Measurements from ENCODE around the gene TMEM218.
A peak's percentile ranks its signal among the peaks of the same experiment; 100 is the strongest.
"Not testable (repeated sequence)": the region's sequence is repeated elsewhere in the genome, so short reads cannot be mapped to it uniquely, and the experiment has no call there.

The TMEM218 gene

GRCh38 chr11:125090151-125090550 lies 21.3 kb downstream of the TMEM218 start:
- DNase-seq (ENCODE audit: low read depth), result not testable (repeated sequence)

DNA sequence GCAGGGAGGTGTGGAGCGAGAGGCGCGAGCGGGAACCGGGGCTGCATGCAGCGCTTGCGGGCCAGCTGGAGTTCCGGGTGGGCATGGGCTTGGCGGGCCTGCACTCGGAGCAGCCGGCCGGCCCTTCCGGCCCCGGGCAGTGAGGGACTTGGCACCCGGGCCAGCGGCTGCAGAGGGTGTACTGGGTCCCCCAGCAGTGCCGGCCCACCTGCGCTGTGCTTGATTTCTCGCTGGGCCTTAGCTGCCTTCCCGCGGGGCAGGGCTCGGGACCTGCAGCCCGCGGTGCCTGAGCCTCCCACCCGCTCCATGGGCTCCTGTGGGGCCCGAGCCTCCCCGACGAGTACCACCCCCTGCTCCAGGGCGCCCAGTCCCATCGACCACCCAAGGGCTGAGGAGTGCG lies 21.9 kb downstream of the TMEM218 start:
- DNase-seq (ENCODE audit: low read depth), result not testable (repeated sequence)

DNA sequence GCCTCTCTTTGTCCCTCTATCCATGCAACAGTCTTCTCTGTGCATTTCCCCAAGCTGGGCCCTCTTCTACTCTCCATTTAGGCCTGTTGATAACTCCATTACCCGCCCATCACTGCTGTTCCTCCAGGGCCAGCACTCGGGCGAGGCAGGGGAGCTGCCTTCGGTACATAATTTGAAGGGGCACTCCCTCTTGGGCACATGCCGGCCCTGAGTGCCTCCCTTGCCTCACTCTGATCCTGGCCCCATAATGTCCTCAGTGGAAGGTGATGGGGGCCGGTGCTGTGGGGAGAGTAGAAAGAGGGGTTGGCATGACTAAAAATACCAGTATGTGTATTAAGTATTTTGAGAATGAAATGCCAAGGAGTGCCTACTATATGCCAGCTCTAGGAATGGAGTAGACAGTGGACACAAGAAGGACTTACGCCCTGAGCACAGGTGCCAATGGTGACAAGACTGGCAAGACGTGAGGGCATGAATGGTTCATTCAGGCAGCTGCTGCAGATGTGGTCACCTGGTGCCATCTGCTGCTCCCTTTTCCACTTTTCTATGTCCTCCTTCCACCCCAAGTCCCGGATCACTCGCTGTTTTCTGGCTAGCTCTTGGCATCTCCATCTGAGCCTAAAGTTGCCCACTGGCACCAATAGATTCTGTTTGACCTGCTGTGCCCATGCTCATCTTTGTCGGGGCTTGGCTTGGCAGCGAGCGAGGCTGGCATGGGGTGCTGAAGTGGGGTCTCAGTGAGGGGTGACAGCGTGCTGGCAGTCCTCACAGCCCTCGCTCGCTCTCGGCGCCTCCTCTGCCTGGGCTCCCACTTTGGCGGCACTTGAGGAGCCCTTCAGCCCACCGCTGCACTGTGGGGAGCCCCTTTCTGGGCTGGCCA lies 22.6 kb downstream of the TMEM218 start:
- no peak for DNase-seq (ENCODE audit: low read depth)

- DNase-seq (ENCODE audit: low read depth), result no peak
These were observed 23.3 kb downstream of the TMEM218 start for GRCh38 chr11:125088123-125088522.

GRCh38 chr11:125086633-125087296 lies 24.7 kb downstream of the TMEM218 start:
- DNase-seq (ENCODE audit: low read depth), result no peak

DNA sequence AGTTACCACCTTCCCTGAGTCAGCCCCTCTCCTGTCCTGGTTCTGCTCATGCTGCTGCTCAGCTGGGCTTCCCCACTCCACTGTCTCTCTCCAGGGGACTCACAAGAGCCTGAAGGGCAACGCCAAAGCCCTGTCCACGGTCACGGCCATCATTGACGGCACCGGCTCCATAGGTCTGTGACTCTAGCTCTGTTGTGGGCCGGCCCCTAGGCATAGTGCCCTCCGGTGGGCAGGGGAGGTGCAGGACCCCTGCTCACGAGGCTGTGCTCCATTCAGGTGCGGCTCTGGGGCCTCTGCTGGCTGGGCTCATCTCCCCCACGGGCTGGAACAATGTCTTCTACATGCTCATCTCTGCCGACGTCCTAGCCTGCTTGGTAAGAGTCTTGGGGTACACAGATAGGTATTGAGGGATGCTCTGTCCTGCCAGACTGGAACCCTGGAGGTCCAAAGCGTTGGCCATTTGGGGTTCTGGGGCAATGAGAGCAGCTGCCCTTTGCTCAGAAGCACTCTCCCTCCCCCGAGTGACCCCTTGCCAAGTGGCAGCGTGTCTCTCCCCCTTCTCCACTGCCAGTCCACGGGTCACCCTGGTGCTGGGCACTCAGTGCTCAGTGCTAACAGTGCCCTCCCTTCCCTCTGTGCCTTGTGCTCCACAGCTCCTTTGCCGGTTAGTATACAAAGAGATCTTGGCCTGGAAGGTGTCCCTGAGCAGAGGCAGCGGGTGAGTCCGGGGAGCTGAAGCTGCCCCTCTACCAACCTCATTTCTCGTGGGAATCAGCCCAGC lies 25.9 kb downstream of the TMEM218 start:
- DNase-seq (ENCODE audit: low read depth), result no peak

- DNase-seq (ENCODE audit: low read depth), result no peak
These were observed 26.6 kb downstream of the TMEM218 start for GRCh38 chr11:125084761-125085231.

GRCh38 chr11:125084057-125084416 lies 27.4 kb downstream of the TMEM218 start:
- no peak for DNase-seq (ENCODE audit: low read depth)

GRCh38 chr11:125083312-125084056 lies 27.9 kb downstream of the TMEM218 start:
- DNase-seq (ENCODE audit: low read depth), result no peak

DNA sequence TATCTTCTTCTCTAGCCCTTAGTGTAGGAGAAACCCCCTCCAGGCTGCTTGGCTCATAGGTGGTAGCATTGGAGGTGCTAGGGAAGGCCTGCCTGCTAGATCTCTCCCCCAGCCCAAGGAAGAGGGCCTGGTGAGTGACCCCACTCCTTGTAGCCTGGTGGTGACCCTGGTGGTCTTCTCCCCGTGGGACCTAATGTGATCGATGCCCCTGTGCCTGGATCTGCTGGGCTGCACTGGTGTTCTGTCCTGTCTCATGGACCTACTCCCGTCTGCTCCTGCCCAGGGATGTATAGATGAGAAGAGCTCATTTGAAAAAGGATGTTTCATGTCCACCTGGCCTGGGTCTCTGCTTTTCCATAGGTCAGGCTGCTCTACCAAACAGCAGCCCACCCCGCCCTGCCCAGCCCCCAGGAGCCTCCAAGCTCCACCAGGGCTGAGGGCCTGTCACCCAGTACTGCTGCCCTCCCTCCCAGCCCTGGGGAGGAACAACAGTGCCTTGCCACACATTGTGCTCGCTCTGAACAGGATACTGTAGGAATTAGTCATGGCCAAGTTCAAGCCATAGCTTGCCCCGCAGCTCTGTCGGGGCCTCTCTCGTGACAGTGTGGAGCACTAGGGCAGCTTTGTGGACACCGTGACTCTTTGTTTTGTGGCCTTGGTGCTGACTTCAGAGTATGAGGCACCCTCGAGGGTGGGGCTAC lies 28.7 kb downstream of the TMEM218 start:
- peak; percentile 47 for DNase-seq (ENCODE audit: low read depth)

DNA sequence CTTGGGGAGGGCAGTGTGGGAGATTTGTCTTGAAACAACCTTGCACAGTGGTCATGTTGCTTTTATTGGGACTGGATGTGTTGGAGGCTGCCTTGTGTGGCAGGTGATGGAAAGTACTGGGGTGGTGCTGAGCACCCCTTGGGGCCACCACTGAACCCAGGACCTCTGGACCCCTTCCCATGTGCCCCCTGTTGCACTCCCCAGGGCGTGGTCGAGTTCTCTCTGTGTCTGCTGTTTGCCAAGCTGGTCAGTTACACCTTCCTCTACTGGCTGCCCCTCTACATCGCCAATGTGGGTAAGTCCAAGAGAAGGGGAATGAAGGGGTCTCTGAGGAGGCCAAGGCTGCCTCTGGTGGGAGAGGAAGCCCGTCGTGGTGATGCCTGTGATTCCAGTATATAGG lies 29.4 kb downstream of the TMEM218 start:
- no peak for DNase-seq (ENCODE audit: low read depth)

DNA sequence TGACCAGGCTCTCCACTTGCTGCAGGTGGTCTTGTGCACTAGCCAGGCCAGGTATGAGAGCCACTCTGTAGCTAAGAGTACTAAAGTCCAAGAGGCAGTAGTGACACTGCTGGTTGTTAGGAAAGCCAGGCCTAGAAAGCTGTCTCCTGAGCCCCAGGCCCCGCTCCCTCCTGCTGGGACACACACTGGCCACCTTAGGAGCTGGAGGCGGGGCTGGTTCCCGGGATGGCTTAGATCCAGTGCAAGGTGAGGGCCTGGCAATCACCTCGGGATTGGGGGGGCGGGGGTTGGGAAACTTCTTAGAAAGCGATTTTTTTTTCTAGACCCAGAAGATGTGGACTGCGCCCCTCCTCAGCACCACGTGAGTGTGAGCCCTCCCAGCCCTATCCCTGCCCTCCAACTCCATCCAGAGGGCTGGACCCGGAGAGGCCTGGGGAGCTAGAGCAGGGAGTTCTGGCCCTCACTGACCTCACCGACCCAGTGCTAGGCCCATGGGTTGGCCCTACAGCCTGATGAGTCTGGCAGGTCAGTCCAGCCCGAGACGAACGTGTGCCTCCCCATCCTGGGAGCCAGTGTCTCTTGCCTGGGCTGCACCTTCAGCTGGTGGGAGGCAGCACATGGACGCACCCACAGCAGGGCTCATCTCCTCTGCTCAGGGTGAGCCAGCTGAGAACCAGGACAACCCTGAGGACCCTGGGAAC lies 30.2 kb downstream of the TMEM218 start:
- DNase-seq (ENCODE audit: low read depth), result no peak

- no peak for DNase-seq (ENCODE audit: low read depth)
These were observed 30.9 kb downstream of the TMEM218 start for GRCh38 chr11:125080531-125080911.

- DNase-seq (ENCODE audit: low read depth), result no peak
These were observed 31.4 kb downstream of the TMEM218 start for GRCh38 chr11:125079878-125080530.

DNA sequence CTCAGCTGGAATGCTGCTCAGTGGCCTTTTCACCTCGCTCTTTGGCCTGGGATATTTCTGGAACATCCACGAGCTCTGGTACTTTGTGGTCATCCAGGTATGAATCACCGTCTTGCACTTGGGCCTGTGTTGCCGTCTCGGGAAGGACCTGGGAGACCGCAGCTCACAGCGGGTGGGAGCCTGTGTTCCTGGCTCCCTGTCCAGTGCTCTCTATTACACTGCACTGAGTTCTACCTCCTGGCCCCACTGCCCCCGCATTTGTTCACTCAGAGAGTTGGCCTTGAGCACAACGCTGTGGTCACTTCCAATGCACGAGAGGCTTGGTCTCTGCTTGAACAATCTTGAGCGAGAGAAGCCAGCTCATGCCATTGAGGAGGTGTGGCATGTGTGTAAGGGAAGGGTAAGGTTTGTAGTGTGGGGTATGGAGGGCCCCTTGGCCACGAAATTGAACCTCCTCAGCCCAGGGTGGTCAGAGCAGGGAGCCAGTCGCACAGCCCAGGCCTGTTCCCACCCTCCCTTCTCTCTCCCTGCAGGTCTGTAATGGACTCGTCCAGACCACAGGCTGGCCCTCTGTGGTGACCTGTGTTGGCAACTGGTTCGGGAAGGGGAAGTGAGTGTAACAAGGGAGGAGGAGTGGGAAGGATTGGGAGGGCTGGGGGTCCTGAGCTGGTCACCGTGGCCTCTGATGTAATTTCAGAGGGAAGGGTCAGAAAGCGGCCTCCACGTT lies 32.1 kb downstream of the TMEM218 start:
- DNase-seq (ENCODE audit: low read depth), result no peak

- DNase-seq (ENCODE audit: low read depth), result no peak
These were observed 32.8 kb downstream of the TMEM218 start for GRCh38 chr11:125078516-125079140.

DNA sequence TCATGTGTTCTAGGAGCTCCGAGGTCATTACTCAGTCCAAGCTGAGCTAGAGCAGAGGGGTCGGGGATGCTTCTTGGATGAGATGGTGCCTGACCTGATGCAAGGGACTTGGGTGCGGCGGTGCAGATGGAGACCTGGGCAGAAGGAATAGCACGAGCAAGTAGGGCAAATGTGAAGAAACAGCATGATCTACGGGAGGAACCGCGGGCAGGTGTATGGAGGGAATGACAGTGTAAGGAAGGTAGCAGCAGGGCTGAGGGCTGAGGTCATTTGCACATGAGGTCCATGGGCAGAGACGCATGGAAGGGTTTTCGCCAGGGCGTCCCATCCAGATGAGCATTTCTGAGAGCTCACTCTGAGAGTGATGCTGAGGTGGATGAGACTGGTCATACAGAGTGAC lies 33.4 kb downstream of the TMEM218 start:
- no peak for DNase-seq (ENCODE audit: low read depth)

DNA sequence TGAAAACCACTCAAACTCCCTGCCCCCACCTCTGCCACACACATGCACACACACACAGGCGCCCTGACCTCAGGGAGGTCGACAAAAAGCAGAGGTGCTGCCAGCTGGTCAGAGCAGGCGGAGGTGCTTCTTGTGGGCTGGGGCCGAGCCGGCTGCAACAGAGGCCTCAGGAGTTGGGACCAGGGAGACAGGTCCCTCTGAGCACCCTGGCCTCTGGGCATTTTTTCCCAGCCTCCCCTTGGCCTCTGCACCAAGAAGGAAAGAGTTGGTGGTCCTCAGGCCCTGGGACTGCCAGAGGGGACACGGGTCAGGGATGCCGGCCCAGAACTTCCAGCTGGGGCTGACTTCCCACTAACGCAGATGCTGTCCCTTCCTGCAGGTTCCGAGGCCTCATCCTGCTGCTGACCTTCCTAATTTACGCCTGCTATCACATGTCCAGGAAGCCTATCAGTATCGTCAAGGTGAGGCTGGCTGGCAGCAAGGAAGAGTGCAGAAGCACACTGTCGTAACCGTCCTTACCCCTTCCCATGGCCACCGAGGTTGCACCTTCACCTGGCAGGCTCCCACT lies 35.0 kb downstream of the TMEM218 start:
- DNase-seq (ENCODE audit: low read depth), result no peak

DNA sequence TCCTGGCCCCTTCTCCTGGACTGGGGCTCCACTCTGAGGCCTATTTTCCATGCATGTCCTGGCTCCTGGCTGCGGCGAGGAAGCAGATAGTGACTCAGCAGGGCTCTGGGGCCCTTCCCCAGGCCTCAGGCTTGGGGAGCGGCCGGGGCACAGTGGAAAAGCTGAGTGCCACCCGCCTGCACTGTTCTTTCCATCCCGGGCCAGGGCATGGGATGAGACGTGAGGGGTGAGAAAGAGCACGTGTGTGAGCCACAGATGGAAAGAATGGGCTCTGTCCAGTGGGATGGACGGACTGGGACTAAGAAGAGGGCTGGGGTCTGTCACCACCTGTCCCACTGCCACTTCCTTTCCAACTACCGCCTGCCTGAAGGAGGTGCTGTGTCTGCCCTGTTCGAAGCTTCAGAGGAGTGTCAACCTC lies 35.5 kb downstream of the TMEM218 start:
- DNase-seq (ENCODE audit: low read depth), result no peak
